Measurements from ENCODE around the gene SEPSECS. TPM values are rescaled to one million over a fixed set of nuclear protein-coding genes. Genes with fewer than 3 reads are reported as not detected.

The SEPSECS gene
- total and polyA plus RNA-seq, 2 of the 8 experiments (the other 6 are each of a cell fraction or from before 2014, with no cell fraction given): 1.9 to 4.1 TPM

DNA sequence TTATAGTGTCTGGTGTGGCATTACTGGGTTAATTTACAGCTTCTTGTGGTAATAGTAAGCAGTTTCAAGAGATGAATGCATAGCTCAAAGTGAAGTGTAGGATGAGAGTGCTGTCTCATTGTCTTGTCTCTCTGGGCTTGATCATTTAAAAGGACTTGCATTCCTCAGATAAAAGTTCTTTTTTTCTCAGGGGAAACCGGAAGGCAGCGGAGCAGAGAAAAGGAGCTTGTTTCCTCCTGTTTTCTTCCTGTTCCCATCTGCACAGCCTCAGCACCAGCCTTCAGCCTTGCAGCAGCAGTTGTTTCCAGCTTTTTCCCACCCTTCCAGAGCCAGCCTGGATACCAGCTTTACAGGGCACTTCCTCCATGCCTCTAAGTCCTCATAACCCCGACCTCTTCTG lies 68.1 kb downstream of the SEPSECS start (continued):
- TF ChIP-seq CTCF (IDR thresholded peaks at IDR 0.05; ENCODE audit: control extremely low read depth in 1 of 3, insufficient read depth in 1 of 3, low read depth in 1 of 3, low read length in 3 of 3) (no peak), CREB1 (IDR thresholded peaks at IDR 0.05) (no peak), ASH2L (IDR thresholded peaks at IDR 0.05; ENCODE audit: low read length) (no peak), PHF8 (conservative IDR thresholded peaks at IDR 0.05; ENCODE audit: low read depth, low read length) (no peak), BACH1 (IDR thresholded peaks at IDR 0.05; ENCODE audit: low read length) (no peak)
- TF ChIP-seq, protein P1, sequence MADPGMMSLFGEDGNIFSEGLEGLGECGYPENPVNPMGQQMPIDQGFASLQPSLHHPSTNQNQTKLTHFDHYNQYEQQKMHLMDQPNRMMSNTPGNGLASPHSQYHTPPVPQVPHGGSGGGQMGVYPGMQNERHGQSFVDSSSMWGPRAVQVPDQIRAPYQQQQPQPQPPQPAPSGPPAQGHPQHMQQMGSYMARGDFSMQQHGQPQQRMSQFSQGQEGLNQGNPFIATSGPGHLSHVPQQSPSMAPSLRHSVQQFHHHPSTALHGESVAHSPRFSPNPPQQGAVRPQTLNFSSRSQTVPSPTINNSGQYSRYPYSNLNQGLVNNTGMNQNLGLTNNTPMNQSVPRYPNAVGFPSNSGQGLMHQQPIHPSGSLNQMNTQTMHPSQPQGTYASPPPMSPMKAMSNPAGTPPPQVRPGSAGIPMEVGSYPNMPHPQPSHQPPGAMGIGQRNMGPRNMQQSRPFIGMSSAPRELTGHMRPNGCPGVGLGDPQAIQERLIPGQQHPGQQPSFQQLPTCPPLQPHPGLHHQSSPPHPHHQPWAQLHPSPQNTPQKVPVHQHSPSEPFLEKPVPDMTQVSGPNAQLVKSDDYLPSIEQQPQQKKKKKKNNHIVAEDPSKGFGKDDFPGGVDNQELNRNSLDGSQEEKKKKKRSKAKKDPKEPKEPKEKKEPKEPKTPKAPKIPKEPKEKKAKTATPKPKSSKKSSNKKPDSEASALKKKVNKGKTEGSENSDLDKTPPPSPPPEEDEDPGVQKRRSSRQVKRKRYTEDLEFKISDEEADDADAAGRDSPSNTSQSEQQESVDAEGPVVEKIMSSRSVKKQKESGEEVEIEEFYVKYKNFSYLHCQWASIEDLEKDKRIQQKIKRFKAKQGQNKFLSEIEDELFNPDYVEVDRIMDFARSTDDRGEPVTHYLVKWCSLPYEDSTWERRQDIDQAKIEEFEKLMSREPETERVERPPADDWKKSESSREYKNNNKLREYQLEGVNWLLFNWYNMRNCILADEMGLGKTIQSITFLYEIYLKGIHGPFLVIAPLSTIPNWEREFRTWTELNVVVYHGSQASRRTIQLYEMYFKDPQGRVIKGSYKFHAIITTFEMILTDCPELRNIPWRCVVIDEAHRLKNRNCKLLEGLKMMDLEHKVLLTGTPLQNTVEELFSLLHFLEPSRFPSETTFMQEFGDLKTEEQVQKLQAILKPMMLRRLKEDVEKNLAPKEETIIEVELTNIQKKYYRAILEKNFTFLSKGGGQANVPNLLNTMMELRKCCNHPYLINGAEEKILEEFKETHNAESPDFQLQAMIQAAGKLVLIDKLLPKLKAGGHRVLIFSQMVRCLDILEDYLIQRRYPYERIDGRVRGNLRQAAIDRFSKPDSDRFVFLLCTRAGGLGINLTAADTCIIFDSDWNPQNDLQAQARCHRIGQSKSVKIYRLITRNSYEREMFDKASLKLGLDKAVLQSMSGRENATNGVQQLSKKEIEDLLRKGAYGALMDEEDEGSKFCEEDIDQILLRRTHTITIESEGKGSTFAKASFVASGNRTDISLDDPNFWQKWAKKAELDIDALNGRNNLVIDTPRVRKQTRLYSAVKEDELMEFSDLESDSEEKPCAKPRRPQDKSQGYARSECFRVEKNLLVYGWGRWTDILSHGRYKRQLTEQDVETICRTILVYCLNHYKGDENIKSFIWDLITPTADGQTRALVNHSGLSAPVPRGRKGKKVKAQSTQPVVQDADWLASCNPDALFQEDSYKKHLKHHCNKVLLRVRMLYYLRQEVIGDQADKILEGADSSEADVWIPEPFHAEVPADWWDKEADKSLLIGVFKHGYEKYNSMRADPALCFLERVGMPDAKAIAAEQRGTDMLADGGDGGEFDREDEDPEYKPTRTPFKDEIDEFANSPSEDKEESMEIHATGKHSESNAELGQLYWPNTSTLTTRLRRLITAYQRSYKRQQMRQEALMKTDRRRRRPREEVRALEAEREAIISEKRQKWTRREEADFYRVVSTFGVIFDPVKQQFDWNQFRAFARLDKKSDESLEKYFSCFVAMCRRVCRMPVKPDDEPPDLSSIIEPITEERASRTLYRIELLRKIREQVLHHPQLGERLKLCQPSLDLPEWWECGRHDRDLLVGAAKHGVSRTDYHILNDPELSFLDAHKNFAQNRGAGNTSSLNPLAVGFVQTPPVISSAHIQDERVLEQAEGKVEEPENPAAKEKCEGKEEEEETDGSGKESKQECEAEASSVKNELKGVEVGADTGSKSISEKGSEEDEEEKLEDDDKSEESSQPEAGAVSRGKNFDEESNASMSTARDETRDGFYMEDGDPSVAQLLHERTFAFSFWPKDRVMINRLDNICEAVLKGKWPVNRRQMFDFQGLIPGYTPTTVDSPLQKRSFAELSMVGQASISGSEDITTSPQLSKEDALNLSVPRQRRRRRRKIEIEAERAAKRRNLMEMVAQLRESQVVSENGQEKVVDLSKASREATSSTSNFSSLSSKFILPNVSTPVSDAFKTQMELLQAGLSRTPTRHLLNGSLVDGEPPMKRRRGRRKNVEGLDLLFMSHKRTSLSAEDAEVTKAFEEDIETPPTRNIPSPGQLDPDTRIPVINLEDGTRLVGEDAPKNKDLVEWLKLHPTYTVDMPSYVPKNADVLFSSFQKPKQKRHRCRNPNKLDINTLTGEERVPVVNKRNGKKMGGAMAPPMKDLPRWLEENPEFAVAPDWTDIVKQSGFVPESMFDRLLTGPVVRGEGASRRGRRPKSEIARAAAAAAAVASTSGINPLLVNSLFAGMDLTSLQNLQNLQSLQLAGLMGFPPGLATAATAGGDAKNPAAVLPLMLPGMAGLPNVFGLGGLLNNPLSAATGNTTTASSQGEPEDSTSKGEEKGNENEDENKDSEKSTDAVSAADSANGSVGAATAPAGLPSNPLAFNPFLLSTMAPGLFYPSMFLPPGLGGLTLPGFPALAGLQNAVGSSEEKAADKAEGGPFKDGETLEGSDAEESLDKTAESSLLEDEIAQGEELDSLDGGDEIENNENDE (IDR thresholded peaks at IDR 0.05; ENCODE audit: insufficient replicate concordance, low read length): no peak

Data from H1 (cell line).